HG03439 (cell line): ENCODE measurements around the gene HOXB7.

Experiments
- ATAC-seq: cut with Tn5 transposase; IDR thresholded peaks from one replicate; pipeline ENCODE4 v1.9.1; 2021; ENCODE audit warnings: mild to moderate bottlenecking, moderate library complexity; ENCODE audit not compliant: unreplicated experiment

The HOXB7 gene

DNA sequence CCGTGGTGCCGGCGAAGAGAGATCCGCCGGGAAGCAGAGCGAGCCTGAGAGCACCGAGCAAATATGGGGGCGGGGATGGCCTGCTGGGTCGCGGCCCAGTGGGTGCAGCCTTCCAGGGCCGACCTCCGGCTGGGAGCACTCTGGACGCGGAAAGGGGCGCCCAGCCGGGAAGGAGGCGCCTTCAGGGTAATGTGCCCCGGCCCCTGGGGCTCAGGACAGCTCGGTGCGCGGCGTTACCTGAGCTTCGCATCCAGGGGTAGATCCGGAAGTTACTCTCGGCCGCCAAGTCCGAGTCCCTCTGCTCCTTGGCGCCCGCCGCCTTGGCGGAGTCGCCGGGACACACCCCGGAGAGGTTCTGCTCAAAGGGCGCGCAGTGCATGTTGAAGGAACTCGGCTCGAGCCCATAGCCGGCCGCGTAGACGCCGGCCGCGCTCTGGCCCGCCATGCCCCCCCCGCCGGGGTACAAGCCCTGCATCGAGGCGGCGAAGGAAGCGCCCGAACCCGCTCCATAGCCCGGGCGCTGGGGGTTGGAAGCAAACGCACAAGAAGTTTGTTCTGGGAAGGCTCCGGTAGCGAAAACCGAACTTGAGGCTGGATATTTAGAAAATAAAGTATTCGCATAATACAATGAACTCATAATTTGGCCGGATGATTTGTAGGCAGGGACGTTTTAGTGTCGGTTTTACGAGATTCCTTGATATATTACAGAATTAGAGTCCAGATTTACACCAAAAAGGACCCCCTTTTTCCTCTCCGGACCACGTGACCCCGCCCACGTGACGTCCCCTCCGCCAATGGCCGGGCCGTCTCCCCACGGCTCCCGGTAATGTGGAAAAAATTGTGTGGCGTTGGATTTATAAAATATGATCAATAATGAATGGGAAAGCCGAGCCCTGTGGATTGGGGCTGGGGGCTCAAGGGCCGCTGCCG is at the start of gene HOXB7:
TSS of gene HOXB7 (minus strand) at position 736 of the 930 bp plus-strand sequence. CDS start at position 637, 99 bp downstream.
- ATAC-seq: no peak

DNA sequence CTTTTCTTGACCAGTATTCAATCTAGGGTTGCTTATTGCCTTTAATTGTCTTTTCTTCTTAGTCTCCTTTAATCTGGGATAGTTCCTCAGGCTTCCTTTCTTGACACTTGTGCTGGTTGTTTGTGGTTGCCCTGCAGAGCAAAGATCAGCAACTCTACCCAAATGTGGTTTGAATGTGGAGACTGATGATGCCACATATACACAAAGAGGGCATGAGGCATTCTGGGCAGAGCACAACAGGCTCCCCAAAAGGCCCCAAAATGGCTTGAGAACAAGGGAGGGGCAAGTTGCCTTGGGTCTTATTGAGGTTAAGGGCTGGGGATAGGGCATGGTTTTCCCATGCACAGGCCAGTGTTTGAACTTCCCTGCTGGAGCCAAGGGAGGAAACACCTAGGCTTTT is 45.1 kb upstream of the HOXB7 start:
- ATAC-seq: no peak

DNA sequence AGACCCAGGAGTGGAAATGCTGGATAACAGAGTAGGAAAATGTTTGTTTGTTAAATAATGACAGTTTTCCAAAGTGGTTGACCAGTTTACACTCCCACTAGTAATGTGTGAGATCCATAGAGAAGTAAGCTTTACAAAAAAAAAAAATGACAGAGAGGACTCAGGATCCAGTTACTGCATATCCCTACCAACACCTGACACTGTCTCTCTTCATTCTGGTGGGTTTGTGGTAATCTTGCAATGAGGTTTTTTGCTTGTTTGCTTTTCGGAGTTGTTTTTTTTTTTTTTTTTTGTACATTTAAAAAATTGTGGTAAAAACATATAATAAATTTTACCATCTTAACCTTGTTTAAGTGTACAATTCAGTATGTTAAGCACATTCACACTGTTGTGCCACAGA is 38.9 kb upstream of the HOXB7 start:
- ATAC-seq: no peak

DNA sequence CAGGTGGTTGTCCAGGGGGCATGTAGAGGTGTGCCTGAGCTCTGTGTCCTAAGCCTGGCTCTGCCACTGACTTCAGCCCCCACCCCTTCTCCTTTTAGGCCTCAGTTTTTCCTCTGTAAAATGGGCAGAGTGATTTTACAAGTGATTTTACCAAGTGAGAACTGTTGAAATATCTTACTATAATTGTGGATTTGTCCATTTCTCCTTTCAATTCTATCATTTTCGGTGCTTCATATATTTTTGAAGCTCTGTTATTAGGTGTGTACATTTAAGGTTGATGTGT is 37.1 kb upstream of the HOXB7 start:
- no peak for ATAC-seq

DNA sequence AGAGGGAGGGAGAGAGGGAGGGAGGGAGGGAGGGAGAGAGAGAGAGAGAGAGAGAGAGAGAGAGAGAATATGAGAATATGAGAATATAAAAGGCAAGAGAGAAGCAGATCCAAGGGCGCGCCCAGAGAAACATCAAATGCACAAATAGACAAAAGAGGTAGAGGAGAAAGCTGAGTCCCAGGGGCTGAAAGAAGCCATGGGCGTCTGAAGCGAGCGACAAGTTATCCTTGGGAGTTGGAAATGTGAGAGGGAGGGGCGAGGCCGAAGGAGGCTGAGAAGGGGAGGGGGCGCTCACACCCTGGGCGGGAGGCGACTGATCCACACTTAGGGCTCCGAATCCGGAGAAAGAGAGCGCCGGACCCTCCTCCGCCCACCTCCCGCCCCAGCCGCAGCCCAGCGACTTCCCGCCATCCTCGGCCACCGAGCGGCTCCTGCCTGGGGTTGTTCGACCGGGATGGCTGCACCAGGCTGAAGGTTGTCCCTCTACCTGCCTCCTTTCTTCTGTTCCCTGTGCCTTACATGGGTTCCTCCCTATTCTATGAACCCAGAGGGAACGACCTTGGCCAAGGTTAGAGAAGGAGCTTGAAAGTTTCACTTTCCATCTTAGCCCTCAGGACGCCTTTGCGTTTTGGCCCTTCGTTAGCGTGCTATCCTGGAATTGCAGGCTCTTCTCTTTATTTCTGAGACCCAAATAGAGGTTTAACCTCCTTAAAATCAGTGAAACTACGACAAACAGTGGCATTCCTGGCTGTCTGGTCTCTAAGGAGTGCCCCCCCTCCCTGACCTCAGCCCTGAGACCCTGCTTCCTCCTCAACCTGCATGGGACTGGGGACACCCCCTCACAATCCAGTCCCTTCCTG is 36.5 kb upstream of the HOXB7 start:
- no peak for ATAC-seq

DNA sequence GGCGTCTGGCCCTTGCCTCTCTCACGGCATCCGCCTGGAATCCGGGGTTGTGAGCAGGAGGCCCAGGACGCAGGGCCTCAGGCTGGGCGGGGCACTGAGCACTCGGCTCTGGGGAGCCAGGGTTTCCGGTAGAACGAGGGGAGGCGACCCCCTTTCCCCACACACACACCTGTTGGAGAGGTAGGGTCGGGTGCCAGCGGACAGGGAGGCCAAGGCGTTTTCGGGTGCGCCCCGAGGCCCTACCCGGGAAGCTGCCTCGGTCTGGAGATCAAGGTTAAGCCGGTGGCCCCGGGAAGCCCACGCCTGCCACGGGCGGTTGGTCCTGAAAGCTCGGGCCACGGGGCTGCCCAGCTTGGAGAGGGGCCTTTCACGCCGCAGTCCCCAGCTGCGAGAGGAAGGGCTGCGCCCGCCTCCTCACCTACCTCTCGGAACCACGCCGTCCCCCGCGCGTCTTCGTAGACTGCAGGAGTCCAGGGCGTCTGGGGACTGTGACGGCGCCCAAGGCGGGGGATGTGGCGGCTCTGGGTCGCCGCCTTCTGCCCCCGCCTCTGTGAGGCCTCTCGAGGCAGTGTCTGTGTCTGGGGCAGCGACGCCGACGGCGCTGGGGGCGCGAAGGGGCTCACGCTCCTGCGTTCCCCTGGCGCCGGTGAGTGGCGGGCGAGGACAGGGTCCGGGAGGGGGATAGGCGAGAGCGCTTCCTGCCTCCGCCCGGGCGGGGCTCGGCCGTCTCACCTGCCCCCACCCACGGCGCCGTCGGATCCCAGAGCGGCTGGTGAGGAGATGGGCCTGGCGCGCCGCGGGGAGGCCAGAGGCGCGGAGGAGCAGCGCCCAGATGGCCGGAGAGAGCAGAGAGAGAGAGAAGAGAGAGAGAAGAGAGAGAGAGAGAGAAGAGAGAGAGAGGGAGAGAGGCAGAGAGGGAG is 35.6 kb upstream of the HOXB7 start:
- no peak for ATAC-seq

DNA sequence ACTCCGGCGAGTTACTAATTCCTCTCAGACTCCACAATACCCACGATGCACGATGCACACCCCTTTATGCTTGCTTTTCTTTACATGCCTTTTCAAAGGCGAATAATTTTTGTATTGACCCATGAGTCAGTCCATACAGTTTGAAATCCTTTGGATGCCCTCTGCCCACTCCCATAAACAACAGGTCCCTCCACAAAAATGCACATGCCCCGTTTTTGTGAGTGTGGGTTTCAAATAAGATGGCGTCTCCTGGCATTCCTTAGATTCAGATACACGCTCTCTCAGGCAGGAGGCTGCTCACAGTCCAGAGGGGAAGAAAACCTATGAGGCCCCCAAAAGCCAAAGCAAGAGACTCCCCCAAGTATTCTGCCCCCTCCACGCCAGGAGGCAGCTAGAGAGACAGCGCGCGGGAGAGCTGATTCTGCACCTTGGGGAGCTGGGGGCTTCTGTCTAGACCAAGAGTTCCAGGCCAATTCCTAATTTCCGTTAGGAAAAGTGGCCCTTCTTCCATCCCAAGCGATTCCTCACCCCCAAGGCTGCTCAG is 34.9 kb upstream of the HOXB7 start:
- no peak for ATAC-seq

DNA sequence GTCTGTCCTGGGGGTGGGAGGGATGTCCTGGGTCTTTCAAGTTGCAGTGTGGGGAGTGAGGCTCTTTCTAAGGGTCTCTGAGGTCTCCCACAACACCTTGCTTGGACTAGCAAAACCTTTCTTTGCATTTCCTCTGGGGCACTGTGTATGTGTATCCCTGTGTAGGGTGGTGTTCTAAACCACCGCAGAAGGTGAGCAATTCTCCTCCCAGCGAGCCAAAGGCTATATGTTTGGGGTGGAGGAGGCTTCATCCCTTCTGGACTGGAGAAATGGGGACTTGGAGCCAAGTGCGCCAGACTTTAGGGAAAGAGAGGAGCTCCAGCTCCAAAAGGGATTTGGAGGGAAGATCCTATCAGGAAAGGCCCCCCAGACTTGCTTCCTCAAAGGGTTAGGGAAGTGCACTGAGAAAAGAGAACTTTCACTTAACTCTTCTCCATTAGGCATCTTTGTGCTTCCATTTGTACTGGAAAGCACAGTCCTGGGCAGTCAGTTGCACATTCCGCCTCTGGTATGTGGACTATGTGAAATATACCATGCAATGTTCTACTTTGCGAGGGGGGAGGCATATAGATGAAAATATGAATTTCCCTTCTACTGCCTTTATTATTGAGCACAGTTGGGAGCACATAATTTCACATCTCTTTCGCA is 34.2 kb upstream of the HOXB7 start:
- no peak for ATAC-seq

DNA sequence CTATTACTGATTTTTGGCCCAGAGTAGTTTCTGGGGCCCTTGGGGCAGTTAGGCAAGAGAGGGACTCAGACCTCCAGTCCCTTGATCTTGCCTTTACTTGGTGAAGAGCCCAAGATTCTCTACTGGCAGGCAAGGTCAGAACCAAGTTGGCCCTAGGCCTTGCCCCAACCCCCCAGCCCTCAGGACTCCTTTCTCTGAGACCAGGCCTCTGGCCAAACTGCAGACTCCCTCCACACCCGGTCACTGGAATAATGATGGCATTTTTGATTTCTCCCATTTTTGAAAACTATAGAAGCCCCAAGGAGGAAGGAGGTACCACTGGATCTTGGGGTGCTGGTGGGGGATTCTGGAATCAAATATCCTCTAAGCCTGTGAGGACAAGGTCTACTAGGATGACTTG is 33.3 kb upstream of the HOXB7 start:
- no peak for ATAC-seq

DNA sequence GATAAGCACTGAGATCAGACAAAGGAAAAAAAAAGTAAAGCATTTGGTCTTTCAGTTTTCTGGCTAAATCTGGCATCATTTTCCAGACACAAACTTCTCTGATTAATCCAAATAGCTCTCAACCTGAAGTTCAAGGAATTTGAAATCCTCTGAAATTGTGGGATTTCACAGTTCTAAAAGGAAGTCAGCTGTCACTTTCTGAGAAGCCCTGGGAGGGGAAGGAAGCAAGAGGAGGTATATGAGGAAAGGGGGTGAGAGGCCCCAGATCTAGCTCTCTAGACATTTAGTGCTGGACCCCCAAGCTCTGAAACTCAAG is 32.8 kb upstream of the HOXB7 start:
- no peak for ATAC-seq

DNA sequence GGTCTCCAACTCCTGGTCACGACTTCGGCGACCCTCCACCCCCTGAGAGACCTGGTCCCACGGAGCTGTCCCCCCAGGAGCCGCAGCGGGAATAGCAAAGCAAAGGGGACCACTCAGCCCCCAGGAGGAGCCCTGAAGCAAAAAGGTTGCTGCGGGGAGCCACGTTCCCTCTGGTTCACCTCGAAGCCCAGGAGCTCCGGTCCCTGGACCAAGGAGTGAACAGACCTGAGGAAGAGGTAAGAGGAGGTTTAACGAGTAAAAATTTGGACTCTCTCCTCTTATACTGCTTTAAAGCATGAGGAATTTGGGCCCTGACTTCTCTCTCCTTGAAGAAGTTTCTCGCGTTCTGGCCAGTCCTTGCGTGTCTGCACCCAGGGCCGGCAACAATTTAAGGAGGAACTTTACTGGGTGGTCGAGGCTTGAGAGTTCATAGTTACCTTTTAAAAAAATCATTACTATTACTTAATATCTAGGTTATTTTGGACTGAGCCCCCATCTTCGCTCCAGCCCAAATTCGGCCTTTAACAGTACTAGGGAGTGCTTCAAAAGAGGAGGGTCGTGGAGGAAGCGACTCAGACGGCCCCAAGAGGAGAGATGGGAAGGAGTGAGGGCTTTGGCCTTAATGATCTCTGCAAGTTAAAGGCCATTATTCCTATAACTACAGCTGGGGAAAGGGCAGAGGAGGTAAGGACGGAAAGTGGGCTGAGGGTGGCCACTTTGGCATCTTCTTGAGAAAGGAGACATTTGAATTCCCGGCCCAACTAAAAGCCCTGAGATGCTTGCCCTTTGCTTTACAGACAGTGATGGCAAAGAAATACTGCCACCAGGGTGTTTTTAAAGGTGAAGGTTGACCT is 32.3 kb upstream of the HOXB7 start:
- ATAC-seq: no peak

DNA sequence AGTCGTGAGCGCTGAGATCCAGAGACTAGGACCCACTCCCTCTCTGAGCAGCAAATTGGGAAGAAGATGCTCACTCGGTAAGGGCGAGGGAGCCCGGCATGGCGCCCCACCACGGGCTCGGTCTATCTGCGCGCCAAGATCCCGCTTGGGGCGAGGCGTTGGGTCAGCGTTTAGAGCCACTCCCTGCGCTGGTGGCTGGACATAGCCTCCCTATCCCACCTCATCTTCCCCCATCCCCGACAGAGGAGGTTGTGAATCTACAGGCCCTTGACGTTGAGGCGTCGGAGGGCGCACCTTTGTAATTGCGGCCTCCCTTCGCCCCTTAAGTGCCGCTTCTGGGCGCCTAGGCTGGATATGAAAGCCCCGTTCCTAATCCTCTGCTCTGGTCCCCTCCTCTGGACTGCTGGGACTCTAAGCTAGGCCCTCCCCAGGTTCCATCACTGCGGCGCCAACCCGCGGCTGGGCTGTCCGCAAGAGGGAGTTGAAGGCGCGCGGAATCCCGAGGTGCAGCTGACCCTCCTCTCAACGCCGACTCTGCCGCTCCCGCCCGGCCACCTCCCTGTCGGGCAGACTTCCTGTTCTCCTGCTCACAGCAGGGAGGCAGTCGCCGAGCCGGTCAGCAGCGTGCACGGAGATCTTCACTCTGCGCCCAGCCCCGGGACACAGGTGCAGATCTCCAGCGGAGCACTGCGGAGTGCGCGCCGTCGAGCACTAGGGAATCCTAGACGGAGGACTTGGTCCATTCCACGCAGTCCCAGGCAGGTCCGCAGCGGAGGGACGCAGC is 31.4 kb upstream of the HOXB7 start:
- ATAC-seq: no peak

DNA sequence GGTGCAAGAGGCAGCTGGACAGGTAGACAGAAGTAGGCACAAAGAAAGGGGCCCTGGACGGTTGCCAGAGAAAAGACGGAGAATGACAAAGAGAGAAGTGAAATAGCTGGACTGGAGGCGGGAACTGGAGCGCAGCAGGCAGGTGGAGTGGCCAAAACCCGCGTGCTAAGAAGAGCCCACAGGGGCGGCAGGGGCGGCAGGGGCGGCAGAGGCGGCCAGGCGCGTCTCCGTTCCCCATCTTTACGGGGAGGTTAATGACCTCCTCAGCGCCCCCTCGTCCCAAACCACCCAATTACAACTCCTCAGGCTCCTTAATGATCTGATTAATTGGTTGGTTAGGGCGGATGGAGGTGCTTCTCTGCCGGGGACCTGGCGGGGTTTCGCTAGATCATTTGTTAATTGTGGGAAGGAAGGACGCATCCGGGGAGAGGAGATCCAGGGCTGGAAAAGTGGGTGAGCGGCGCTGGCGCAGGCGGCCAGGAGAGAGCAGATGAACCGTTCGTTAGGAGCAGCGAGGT is 30.8 kb upstream of the HOXB7 start:
- no peak for ATAC-seq

DNA sequence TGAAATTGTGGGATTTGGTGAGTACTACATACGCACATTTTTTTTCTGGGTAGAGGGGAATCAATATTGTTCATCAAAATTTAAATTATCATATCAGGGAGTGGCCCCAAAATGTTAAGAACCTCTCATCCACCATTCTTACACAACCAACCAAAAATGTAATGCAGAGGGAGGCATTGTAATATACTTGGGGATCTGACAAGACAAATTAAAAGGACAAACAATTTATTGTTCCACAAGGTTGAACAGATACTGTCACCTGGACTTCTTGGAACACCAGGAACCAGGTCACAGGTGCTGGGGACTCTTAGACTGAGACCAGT is 30.0 kb upstream of the HOXB7 start:
- no peak for ATAC-seq

DNA sequence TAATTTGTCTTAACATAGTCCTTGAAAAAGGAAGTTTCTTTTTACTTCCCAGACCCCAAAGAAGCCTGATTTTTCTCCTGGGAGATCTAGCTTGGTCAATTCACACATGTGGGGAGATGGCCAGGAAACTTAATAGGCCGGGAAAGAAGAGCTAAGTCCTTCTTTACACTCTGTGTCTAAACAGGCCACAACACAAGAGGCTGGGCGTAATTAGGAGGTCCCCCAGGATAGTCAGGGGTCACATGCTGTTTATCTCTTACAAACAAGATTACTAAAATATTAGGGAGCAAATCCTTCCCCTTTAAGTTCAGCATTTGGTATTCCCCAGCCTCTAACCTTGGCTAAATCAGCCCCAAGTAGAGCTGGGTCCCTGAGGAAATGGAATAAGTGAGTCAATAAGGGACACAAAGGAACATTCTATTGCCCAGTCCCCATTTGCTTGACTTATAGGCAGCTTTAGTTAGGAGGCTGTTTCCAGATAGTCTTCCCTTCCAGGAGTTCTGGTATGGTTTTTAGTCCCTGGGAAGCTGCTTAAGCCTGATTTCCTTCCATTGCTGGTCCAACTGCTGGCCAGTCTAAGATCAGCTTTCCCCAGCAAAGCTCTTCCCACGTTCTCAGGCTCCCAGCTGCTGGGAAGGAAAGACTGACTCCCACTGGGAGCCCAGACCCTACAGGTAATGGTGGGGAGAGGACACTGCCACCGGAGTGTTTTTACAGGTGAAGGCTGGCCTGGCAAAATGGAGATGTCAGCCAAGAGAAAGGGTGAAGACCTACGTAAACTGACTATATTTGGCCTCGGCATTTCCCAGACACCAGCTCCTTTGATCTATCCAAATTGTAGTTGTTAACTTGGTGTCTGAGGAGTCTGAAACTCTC is 29.4 kb upstream of the HOXB7 start:
- ATAC-seq: no peak

DNA sequence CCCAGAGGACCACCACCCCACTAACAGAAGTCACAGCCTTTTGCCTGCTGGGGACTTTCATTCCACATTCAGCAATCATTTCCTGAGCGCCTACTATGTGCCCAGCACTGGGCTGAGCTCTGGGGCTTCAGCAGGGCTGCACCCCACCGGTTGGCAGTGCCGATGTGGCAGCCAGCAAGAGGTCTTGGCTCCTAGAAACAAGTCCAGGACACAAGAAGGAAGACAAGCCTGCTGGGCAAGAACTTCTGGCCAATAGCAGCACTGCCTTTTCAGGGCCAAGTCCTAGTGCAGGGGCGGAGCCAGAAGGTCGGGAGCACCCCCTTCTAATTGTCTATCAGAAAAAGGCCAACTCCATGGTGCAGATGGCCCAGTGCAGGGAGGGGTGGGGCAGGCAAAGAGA is 28.3 kb upstream of the HOXB7 start:
- no peak for ATAC-seq

DNA sequence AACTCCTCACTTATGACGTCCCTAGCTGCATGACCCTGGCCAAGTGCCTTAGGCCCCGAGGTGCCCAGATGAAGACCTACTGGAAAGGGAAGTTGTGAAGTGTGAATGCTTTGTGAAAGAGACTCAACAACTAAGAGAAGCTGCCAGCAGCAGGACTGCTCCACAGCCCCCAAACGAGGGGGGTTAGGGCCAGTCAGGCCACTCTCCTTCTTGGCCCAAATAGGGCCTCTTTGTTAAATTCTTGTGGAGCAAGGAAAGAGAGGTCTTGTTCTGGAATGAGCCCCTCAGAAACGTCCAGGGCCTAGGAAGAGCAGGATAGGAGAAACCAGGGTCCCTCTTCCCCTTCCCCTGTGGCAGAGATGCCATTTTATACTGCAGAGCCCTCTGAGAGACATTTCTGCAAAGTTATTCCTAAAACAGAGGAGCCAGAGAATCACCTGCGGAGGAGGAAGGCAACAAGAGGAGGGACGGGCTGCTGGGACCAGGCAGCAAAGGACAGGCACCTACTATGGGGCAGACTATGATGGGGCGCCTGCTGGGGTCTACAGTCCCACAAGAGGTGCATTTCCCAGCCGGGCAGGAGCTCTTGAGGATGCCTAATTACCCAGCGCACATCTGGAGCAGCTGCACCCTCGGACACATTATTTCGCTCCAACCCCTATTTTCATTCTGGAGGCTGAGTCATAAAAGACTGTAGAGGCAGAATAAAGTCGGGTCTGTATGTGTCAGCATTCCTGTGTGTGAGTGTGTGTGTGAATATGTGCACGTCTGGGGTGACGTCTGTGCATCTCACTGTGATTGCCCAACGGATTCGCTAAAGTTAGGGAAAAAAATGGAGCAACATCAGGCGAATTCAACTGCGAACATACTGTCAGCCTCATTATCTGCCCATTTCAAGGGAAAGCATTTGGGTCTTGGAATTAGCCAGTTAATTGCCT is 26.8 kb upstream of the HOXB7 start:
- no peak for ATAC-seq
